DOHH2 (cell line): ENCODE measurements around the gene UPK3BL1.
"Not testable (repeated sequence)": the region's sequence is repeated elsewhere in the genome, so short reads cannot be mapped to it uniquely, and the experiment has no call there.

Source experiments
- EZH2phosphoT487 ChIP-seq: fragments of 200-600 bp; sonication (generic); IDR thresholded peaks from 2 replicates; pipeline ENCODE4 v1.6.1; 2017; ENCODE audit warnings: borderline replicate concordance, mild to moderate bottlenecking, antibody characterized with exemption, low read length, moderate library complexity, mixed read lengths
- TF ChIP-seq, protein P1 (sequence below): fragments of 200-600 bp; sonication (generic); IDR thresholded peaks from one replicate; pipeline ENCODE4 v1.5.1; 2014; ENCODE audit warnings: antibody characterized with exemption, mild to moderate bottlenecking, low read depth, low read length; ENCODE audit not compliant: poor library complexity, severe bottlenecking

GRCh38 chr7:102634299-102634698 lies 8.3 kb downstream of the UPK3BL1 start:
- TF ChIP-seq, protein P1, sequence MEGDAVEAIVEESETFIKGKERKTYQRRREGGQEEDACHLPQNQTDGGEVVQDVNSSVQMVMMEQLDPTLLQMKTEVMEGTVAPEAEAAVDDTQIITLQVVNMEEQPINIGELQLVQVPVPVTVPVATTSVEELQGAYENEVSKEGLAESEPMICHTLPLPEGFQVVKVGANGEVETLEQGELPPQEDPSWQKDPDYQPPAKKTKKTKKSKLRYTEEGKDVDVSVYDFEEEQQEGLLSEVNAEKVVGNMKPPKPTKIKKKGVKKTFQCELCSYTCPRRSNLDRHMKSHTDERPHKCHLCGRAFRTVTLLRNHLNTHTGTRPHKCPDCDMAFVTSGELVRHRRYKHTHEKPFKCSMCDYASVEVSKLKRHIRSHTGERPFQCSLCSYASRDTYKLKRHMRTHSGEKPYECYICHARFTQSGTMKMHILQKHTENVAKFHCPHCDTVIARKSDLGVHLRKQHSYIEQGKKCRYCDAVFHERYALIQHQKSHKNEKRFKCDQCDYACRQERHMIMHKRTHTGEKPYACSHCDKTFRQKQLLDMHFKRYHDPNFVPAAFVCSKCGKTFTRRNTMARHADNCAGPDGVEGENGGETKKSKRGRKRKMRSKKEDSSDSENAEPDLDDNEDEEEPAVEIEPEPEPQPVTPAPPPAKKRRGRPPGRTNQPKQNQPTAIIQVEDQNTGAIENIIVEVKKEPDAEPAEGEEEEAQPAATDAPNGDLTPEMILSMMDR = not testable (repeated sequence)
- not testable (repeated sequence) for TF ChIP-seq EZH2phosphoT487
